Measurements from ENCODE around the gene ZMIZ1. TPM values are rescaled to one million over a fixed set of nuclear protein-coding genes. Genes with fewer than 3 reads are reported as not detected.

Gene ZMIZ1
- total and polyA plus RNA-seq, 5 donors from 2014 or later, result 1.5 to 34.8 (median 2.2) TPM

GRCh38 chr10:79111427-79111826 is 42.7 kb downstream of the ZMIZ1 start:
- H3K4me1 ChIP-seq (ENCODE audit: control insufficient read depth, insufficient read depth, low read length, poor library complexity, severe bottlenecking), result no peaks in the 10 kb centered on the region
- peaks cover 0 to 64% (median 19%) of the 10 kb centered on the region in 4 donors for H3K4me1 Mint-ChIP-seq

GRCh38 chr10:79111846-79112614 is 43.3 kb downstream of the ZMIZ1 start:
- Histone ChIP-seq H3K27me3 (ENCODE audit: control insufficient read depth, insufficient read depth, low read length) (no peaks in the 10 kb centered on the region), H3K4me3 (ENCODE audit: low read depth, low read length) (no peak overlapping the region), H3K27ac (ENCODE audit: insufficient read depth, low read length, poor library complexity, severe bottlenecking) (no peak overlapping the region), H3K4me1 (ENCODE audit: control insufficient read depth, insufficient read depth, low read length, poor library complexity, severe bottlenecking) (no peaks in the 10 kb centered on the region), H3K36me3 (ENCODE audit: control insufficient read depth, insufficient read depth, low read length) (no peaks in the 10 kb centered on the region), H3K9me3 (ENCODE audit: control insufficient read depth in 2 of 2, low read length in 2 of 2) (no peaks in the 10 kb centered on the region)
- ATAC-seq (ENCODE audit: low read depth in 2 of 2) (no peak), DNase-seq (no peak)
- Mint-ChIP-seq H3K9me3 (no peaks in the 10 kb centered on the region), H3K27me3 (no peaks in the 10 kb centered on the region), H3K4me1 (peaks cover 0 to 64% (median 17%) of the 10 kb centered on the region in 4 donors), H3K4me3 (no peak overlapping the region), H3K27ac (peak overlapping the region in 2 of 3 donors; percentile 45 to 59), H3K36me3 (no peaks in the 10 kb centered on the region)

More at GRCh38 chr10:79111427-79111826, 42.7 kb downstream of the ZMIZ1 start:
- Mint-ChIP-seq H3K36me3 (no peaks in the 10 kb centered on the region), H3K9me3 (no peaks in the 10 kb centered on the region), H3K27me3 (no peaks in the 10 kb centered on the region), H3K27ac (no peak overlapping the region), H3K4me3 (no peak overlapping the region)
- Histone ChIP-seq H3K27me3 (ENCODE audit: control insufficient read depth, insufficient read depth, low read length) (no peaks in the 10 kb centered on the region), H3K36me3 (ENCODE audit: control insufficient read depth, insufficient read depth, low read length) (no peaks in the 10 kb centered on the region), H3K9me3 (ENCODE audit: control insufficient read depth in 2 of 2, low read length in 2 of 2) (no peaks in the 10 kb centered on the region), H3K4me3 (ENCODE audit: low read depth, low read length) (no peak overlapping the region), H3K27ac (ENCODE audit: insufficient read depth, low read length, poor library complexity, severe bottlenecking) (no peak overlapping the region)
- DNase-seq (no peak), ATAC-seq (ENCODE audit: low read depth in 2 of 2) (no peak)

GRCh38 chr10:79112881-79113431 is 44.2 kb downstream of the ZMIZ1 start:
- Histone ChIP-seq H3K4me1 (ENCODE audit: control insufficient read depth, insufficient read depth, low read length, poor library complexity, severe bottlenecking) (no peaks in the 10 kb centered on the region), H3K9me3 (ENCODE audit: control insufficient read depth in 2 of 2, low read length in 2 of 2) (no peaks in the 10 kb centered on the region), H3K27ac (ENCODE audit: insufficient read depth, low read length, poor library complexity, severe bottlenecking) (no peak overlapping the region), H3K27me3 (ENCODE audit: control insufficient read depth, insufficient read depth, low read length) (no peaks in the 10 kb centered on the region), H3K4me3 (ENCODE audit: low read depth, low read length) (no peak overlapping the region), H3K36me3 (ENCODE audit: control insufficient read depth, insufficient read depth, low read length) (no peaks in the 10 kb centered on the region)
- ATAC-seq (ENCODE audit: low read depth in 2 of 2), result no peak
- H3K4me3 Mint-ChIP-seq, result no peak overlapping the region
- no peak overlapping the region for H3K27ac Mint-ChIP-seq
- H3K36me3 Mint-ChIP-seq, result no peaks in the 10 kb centered on the region
- no peak for DNase-seq
- H3K4me1 Mint-ChIP-seq, result peaks cover 0 to 62% (median 17%) of the 10 kb centered on the region in 4 donors
- H3K9me3 Mint-ChIP-seq, result no peaks in the 10 kb centered on the region
- no peaks in the 10 kb centered on the region for H3K27me3 Mint-ChIP-seq

- H3K9me3 ChIP-seq (ENCODE audit: control insufficient read depth in 2 of 2, low read length in 2 of 2), result no peaks in the 10 kb centered on the region
- Mint-ChIP-seq H3K4me3 (no peak overlapping the region), H3K27me3 (no peaks in the 10 kb centered on the region)
Observed at GRCh38 chr10:79113827-79114226, 45.1 kb downstream of the ZMIZ1 start.

GRCh38 chr10:79115302-79115701 is 46.5 kb downstream of the ZMIZ1 start:
- Histone ChIP-seq H3K4me3 (ENCODE audit: low read depth, low read length) (no peak overlapping the region), H3K27me3 (ENCODE audit: control insufficient read depth, insufficient read depth, low read length) (no peaks in the 10 kb centered on the region), H3K4me1 (ENCODE audit: control insufficient read depth, insufficient read depth, low read length, poor library complexity, severe bottlenecking) (no peaks in the 10 kb centered on the region), H3K27ac (ENCODE audit: insufficient read depth, low read length, poor library complexity, severe bottlenecking) (no peak overlapping the region), H3K36me3 (ENCODE audit: control insufficient read depth, insufficient read depth, low read length) (peaks cover 11% of the 10 kb centered on the region), H3K9me3 (ENCODE audit: control insufficient read depth in 2 of 2, low read length in 2 of 2) (no peaks in the 10 kb centered on the region)
- Mint-ChIP-seq H3K36me3 (peaks cover 6% of the 10 kb centered on the region), H3K4me3 (no peak overlapping the region), H3K9me3 (peaks cover 0 to 2% (median 0%) of the 10 kb centered on the region in 7 donors), H3K4me1 (peaks cover 0 to 53% (median 16%) of the 10 kb centered on the region in 4 donors), H3K27me3 (no peaks in the 10 kb centered on the region), H3K27ac (peak overlapping the region; percentile 41 to 62 (median 60))
- DNase-seq (no peak), ATAC-seq (ENCODE audit: low read depth in 2 of 2) (no peak)

More at GRCh38 chr10:79113827-79114226, 45.1 kb downstream of the ZMIZ1 start:
- ATAC-seq (ENCODE audit: low read depth in 2 of 2) (no peak), DNase-seq (no peak)
- H3K36me3 Mint-ChIP-seq, result no peaks in the 10 kb centered on the region
- Histone ChIP-seq H3K4me1 (ENCODE audit: control insufficient read depth, insufficient read depth, low read length, poor library complexity, severe bottlenecking) (no peaks in the 10 kb centered on the region), H3K4me3 (ENCODE audit: low read depth, low read length) (no peak overlapping the region), H3K36me3 (ENCODE audit: control insufficient read depth, insufficient read depth, low read length) (peaks cover 1% of the 10 kb centered on the region), H3K27ac (ENCODE audit: insufficient read depth, low read length, poor library complexity, severe bottlenecking) (no peak overlapping the region), H3K27me3 (ENCODE audit: control insufficient read depth, insufficient read depth, low read length) (no peaks in the 10 kb centered on the region)
- peaks cover 0 to 57% (median 17%) of the 10 kb centered on the region in 4 donors for H3K4me1 Mint-ChIP-seq
- peak overlapping the region; percentile 36 to 94 (median 42) for H3K27ac Mint-ChIP-seq
- H3K9me3 Mint-ChIP-seq, result no peaks in the 10 kb centered on the region

- DNase-seq (peak in 1 of 3 donors; percentile 7), ATAC-seq (ENCODE audit: low read depth in 2 of 2) (no peak)
- peaks cover 9% of the 10 kb centered on the region for H3K36me3 Mint-ChIP-seq
- Histone ChIP-seq H3K4me3 (ENCODE audit: low read depth, low read length) (no peak overlapping the region), H3K36me3 (ENCODE audit: control insufficient read depth, insufficient read depth, low read length) (peaks cover 12% of the 10 kb centered on the region), H3K27ac (ENCODE audit: insufficient read depth, low read length, poor library complexity, severe bottlenecking) (no peak overlapping the region), H3K4me1 (ENCODE audit: control insufficient read depth, insufficient read depth, low read length, poor library complexity, severe bottlenecking) (no peaks in the 10 kb centered on the region), H3K27me3 (ENCODE audit: control insufficient read depth, insufficient read depth, low read length) (no peaks in the 10 kb centered on the region), H3K9me3 (ENCODE audit: control insufficient read depth in 2 of 2, low read length in 2 of 2) (no peaks in the 10 kb centered on the region)
- peak overlapping the region in 2 of 3 donors; percentile 42 to 77 for H3K27ac Mint-ChIP-seq
- no peak overlapping the region for H3K4me3 Mint-ChIP-seq
- peaks cover 0 to 2% (median 0%) of the 10 kb centered on the region in 7 donors for H3K9me3 Mint-ChIP-seq
- no peaks in the 10 kb centered on the region for H3K27me3 Mint-ChIP-seq
- peaks cover 0 to 49% (median 14%) of the 10 kb centered on the region in 4 donors for H3K4me1 Mint-ChIP-seq
Observed at GRCh38 chr10:79116368-79116767, 47.6 kb downstream of the ZMIZ1 start.

- Mint-ChIP-seq H3K4me1 (peaks cover 0 to 46% (median 11%) of the 10 kb centered on the region in 4 donors), H3K27me3 (no peaks in the 10 kb centered on the region), H3K9me3 (peaks cover 0 to 2% (median 0%) of the 10 kb centered on the region in 7 donors), H3K36me3 (peaks cover 9% of the 10 kb centered on the region), H3K27ac (peak overlapping the region in 2 of 3 donors; percentile 42 to 81), H3K4me3 (no peak overlapping the region)
- H3K9me3 ChIP-seq (ENCODE audit: control insufficient read depth in 2 of 2, low read length in 2 of 2), result no peaks in the 10 kb centered on the region
- H3K36me3 ChIP-seq (ENCODE audit: control insufficient read depth, insufficient read depth, low read length), result peaks cover 12% of the 10 kb centered on the region
- no peak for ATAC-seq (ENCODE audit: low read depth in 2 of 2)
- H3K4me3 ChIP-seq (ENCODE audit: low read depth, low read length), result no peak overlapping the region
- H3K27ac ChIP-seq (ENCODE audit: insufficient read depth, low read length, poor library complexity, severe bottlenecking), result no peak overlapping the region
- H3K4me1 ChIP-seq (ENCODE audit: control insufficient read depth, insufficient read depth, low read length, poor library complexity, severe bottlenecking), result no peaks in the 10 kb centered on the region
- DNase-seq, result no peak
- no peaks in the 10 kb centered on the region for H3K27me3 ChIP-seq (ENCODE audit: control insufficient read depth, insufficient read depth, low read length)
Observed at GRCh38 chr10:79116801-79117723, 48.3 kb downstream of the ZMIZ1 start.

Measured in CD4-positive, CD25-positive, alpha-beta regulatory T cell (primary cell).